ENCODE results near the gene KCNMB2.

Gene KCNMB2

GRCh38 chr3:178754852-178755510 is 218.7 kb downstream of the KCNMB2 start:
- no peaks in the 10 kb centered on the region for H3K79me2 ChIP-seq (ENCODE audit: control insufficient read depth, low read length)
- peaks cover 14% of the 10 kb centered on the region for H3K4me1 ChIP-seq (ENCODE audit: control insufficient read depth, low read length)
- H3F3A ChIP-seq (ENCODE audit: control insufficient read depth, insufficient read depth): no peaks in the 10 kb centered on the region
- no peak overlapping the region for H3K27ac ChIP-seq (ENCODE audit: low read depth, low read length)
- H3K4me3 ChIP-seq (ENCODE audit: low read length): no peak overlapping the region
- H3K9me2 ChIP-seq (replicated peaks; ENCODE audit: control insufficient read depth, low read length): no peaks in the 10 kb centered on the region
- H3K4me2 ChIP-seq (ENCODE audit: low read length): no peak overlapping the region
- TF ChIP-seq CTCF (IDR thresholded peaks at IDR 0.05; ENCODE audit: low read depth, low read length, poor library complexity, severe bottlenecking) (no peak), EZH2phosphoT487 (IDR thresholded peaks at IDR 0.05; ENCODE audit: borderline replicate concordance, low read length) (no peak)
- no peaks in the 10 kb centered on the region for H3K36me3 ChIP-seq (ENCODE audit: control insufficient read depth, low read length)
- no peaks in the 10 kb centered on the region for H3K27me3 ChIP-seq (ENCODE audit: control insufficient read depth, low read length)
- no peaks in the 10 kb centered on the region for H3K9me3 ChIP-seq (ENCODE audit: control insufficient read depth, insufficient read depth, low read length)
- no peaks in the 10 kb centered on the region for H4K20me1 ChIP-seq (ENCODE audit: control insufficient read depth, insufficient read depth, low read depth, low read length)

- TF ChIP-seq EZH2phosphoT487 (IDR thresholded peaks at IDR 0.05; ENCODE audit: borderline replicate concordance, low read length) (no peak), CTCF (IDR thresholded peaks at IDR 0.05; ENCODE audit: low read depth, low read length, poor library complexity, severe bottlenecking) (no peak)
- no peak overlapping the region for H3K4me3 ChIP-seq (ENCODE audit: low read length)
- no peaks in the 10 kb centered on the region for H3F3A ChIP-seq (ENCODE audit: control insufficient read depth, insufficient read depth)
- no peaks in the 10 kb centered on the region for H3K4me1 ChIP-seq (ENCODE audit: control insufficient read depth, low read length)
- H3K27me3 ChIP-seq (ENCODE audit: control insufficient read depth, low read length): no peaks in the 10 kb centered on the region
- H3K79me2 ChIP-seq (ENCODE audit: control insufficient read depth, low read length): no peaks in the 10 kb centered on the region
- H4K20me1 ChIP-seq (ENCODE audit: control insufficient read depth, insufficient read depth, low read depth, low read length): no peaks in the 10 kb centered on the region
- H3K9me3 ChIP-seq (ENCODE audit: control insufficient read depth, insufficient read depth, low read length): no peaks in the 10 kb centered on the region
- no peak overlapping the region for H3K27ac ChIP-seq (ENCODE audit: low read depth, low read length)
- no peaks in the 10 kb centered on the region for H3K36me3 ChIP-seq (ENCODE audit: control insufficient read depth, low read length)
- no peaks in the 10 kb centered on the region for H3K9me2 ChIP-seq (replicated peaks; ENCODE audit: control insufficient read depth, low read length)
- H3K4me2 ChIP-seq (ENCODE audit: low read length): no peak overlapping the region
Measured at GRCh38 chr3:178761024-178761423, 224.8 kb downstream of the KCNMB2 start.

- Histone ChIP-seq H3K9me3 (ENCODE audit: control insufficient read depth, insufficient read depth, low read length) (no peaks in the 10 kb centered on the region), H3K9me2 (replicated peaks; ENCODE audit: control insufficient read depth, low read length) (no peaks in the 10 kb centered on the region)
- TF ChIP-seq CTCF (IDR thresholded peaks at IDR 0.05; ENCODE audit: low read depth, low read length, poor library complexity, severe bottlenecking): no peak
- TF ChIP-seq EZH2phosphoT487 (IDR thresholded peaks at IDR 0.05; ENCODE audit: borderline replicate concordance, low read length): no peak
Measured at GRCh38 chr3:178761461-178761860, 225.2 kb downstream of the KCNMB2 start.

More at GRCh38 chr3:178761461-178761860, 225.2 kb downstream of the KCNMB2 start:
- Histone ChIP-seq H4K20me1 (ENCODE audit: control insufficient read depth, insufficient read depth, low read depth, low read length) (no peaks in the 10 kb centered on the region), H3K4me1 (ENCODE audit: control insufficient read depth, low read length) (no peaks in the 10 kb centered on the region), H3K27me3 (ENCODE audit: control insufficient read depth, low read length) (no peaks in the 10 kb centered on the region), H3F3A (ENCODE audit: control insufficient read depth, insufficient read depth) (no peaks in the 10 kb centered on the region), H3K27ac (ENCODE audit: low read depth, low read length) (no peak overlapping the region), H3K36me3 (ENCODE audit: control insufficient read depth, low read length) (no peaks in the 10 kb centered on the region), H3K79me2 (ENCODE audit: control insufficient read depth, low read length) (no peaks in the 10 kb centered on the region), H3K4me2 (ENCODE audit: low read length) (no peak overlapping the region), H3K4me3 (ENCODE audit: low read length) (no peak overlapping the region)

All from DOHH2 (cell line).